Stimulated activated CD4-positive, alpha-beta T cell treated with anti-CD3 and anti-CD28 coated beads, Interleukin-2, amount 100 ng/mL, for 48 hours (primary cell): Measurements from ENCODE around the gene OMP.
A peak's percentile ranks its signal among the peaks of the same experiment; 100 is the strongest.
"Not testable (repeated sequence)": the region's sequence is repeated elsewhere in the genome, so short reads cannot be mapped to it uniquely, and the experiment has no call there.

Experiments used
- DNase-seq, 2 donors: peaks; one replicate each; pipeline ENCODE4 v3.0.0-alpha.2; 2020

The OMP gene, protein sequence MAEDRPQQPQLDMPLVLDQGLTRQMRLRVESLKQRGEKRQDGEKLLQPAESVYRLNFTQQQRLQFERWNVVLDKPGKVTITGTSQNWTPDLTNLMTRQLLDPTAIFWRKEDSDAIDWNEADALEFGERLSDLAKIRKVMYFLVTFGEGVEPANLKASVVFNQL

DNA sequence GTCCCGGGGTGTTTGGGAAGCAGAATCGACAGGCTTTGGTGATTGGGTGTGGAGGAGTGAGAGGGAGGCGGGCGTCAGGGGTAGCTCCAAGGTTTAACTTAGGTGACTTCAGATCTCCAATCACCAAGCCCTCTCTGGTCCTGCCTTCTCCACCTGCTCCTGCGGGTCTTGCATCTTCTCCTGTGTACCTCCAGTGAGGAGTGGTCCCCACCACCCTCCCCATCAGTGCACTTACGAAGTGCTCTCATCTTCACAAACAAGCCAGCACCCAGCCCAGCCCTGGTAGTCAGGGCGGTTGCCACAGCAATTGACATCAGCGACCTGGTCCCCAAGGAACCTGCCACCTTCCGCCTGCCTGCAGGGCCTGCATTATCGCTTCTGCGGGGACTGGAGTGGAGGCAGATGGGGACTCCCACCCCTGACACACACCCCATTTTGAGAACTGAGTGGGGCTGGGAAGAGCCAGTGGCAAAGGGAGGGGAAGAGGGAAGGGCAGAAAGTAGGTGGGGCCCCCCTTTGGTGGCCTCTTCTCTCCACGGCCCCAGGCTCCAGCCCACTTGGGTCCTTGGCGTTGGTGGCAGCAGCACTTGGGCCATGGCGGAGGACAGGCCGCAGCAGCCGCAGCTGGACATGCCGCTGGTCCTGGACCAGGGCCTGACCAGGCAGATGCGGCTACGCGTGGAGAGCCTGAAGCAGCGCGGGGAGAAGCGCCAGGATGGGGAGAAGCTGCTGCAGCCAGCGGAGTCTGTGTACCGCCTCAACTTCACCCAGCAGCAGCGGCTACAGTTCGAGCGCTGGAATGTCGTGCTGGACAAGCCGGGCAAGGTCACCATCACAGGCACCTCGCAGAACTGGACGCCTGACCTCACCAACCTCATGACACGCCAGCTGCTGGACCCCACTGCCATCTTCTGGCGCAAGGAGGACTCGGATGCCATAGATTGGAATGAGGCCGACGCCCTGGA lies at the start of gene OMP:
Gene OMP, plus strand, starts transcription at position 595 of the 965 bp plus-strand sequence. Its CDS starts 0 bp downstream, at position 595.
- DNase-seq, result no peak

DNA sequence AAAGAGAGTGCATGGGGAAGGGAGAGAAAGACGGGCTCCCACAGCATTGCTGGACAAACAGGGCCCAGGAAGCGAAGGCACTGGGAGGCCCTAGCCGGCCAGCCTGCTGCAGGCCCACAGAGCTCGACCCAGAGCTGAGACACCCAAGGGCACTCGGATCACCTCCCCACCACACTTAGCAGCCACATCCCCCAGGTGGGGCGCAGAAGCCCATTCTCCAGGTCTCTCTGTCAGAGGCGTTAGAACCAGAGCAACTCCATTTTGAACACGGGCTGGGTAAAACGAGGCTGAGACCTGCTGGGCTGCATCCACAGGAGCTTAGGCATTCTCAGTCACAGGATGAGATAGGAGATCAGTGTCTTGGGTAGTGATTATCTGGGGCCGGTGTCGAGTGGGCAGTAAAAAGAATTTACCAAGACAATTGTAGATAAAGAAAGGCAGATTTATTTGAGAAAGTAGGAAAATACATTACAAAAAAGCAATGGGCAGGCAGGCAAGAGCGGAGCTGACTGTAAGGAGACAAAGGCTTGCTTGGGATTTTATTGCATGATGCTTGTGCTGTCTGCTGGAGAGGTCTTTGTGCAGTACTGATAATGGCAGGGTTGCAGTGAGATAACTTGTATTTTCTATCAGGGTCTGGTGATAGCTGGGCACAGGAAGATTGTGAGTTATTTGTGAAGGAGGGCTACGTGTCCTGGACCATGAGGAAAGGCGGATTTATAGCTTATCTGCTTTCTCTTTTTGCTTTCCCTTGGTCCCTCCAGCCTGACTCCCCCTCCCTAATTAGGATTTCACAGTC lies 49.2 kb upstream of the OMP start:
- DNase-seq, result no peak

GRCh38 chr11:77054084-77054483 lies 48.6 kb upstream of the OMP start:
- DNase-seq, result no peak

- no peak for DNase-seq
These were observed 47.5 kb upstream of the OMP start for GRCh38 chr11:77055101-77055561.

DNA sequence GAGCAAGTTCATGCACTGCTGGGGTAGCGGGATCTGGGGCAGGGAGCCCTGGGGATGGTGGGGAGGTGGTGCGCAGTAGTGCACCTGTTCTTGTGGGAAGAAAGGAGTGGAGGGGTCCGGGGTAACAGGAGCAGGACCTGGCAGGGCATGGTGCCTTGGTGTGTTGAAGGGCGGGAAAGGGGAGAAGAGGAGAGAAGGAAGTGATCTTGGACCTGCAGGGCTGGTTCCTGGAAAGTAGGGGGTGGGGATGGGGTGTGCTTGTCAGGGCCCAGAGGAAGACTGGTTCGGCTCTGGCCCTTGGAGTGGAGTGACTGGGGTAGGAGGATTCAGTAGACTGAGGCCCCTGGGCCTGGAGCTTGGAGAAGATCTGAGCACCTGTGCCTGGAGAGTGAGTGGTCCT lies 46.7 kb upstream of the OMP start:
- no peak for DNase-seq

DNA sequence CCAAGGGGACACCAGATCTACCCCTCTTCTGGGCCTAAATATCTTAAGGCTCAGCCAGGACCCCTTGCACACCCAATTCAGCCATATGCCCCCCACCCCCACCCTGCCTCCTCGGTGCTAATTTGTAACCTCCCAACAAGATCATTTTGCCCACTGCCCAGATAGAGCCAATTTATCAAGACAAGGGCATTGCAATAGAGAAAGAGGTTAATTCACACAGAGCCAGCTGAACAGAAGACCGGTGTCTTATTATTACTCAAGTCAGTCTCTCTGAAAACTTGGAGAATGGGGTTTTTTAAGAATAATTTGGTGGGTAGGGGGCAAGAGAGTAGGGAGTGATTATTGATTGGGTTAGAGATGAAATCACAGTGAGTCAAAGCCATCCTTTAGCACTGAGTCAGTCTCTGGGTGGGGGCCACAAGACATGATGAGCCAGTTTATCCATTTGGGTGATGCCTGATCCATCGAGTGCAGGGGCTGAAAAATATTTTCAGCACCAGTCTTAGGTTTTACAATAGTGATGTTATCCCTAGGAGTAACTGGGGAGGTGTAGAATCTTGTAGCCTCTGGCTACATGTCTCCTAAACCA lies 45.7 kb upstream of the OMP start:
- no peak for DNase-seq

DNA sequence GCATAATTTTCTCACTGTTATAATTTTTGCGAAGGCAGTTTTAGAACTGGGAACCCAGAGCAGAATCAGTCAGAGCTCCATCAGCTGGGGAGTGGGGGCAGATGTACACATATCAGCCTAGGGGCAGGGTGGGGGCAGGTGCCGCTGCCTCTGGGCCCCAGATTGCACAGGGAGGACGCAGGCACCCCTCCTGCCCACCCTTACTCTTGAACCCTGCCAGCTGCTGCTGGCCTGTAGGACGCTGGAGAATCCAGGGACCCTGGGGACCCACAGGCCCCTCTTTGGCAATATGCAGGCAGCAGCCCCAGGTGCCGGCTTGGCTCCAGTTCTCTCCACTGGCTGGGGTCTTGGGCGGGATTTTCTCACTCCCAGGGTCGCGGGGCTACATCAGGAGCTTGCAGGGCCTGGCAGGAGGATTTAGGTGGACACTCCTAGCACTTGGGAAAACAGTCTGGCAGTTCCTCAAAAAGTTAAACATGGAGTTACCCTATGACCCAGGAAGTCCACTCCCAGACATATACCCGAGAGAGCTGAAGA lies 44.6 kb upstream of the OMP start:
- no peak for DNase-seq

DNA sequence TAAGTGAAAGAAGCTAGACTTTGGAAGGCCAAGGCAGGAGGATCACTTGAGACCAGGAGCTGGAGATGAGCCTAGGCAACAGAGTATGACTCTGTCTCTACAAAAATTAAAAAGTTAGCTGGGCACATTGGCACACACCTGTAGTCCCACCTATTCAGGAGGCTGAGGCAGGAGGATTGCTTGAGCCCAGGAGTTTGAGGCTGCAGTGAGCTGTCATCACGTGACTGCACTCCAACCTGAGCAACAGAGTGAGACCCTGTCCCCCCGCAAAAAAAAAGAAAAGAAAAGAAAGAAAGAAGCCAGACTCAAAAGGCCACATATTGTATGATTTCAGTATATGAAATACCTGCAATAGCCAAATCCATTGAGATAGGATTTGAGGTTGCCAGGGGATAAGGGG lies 43.7 kb upstream of the OMP start:
- no peak for DNase-seq

GRCh38 chr11:77059806-77060205 lies 42.8 kb upstream of the OMP start:
- DNase-seq, result no peak

- DNase-seq, result no peak
These were observed 42.4 kb upstream of the OMP start for GRCh38 chr11:77060234-77060633.

DNA sequence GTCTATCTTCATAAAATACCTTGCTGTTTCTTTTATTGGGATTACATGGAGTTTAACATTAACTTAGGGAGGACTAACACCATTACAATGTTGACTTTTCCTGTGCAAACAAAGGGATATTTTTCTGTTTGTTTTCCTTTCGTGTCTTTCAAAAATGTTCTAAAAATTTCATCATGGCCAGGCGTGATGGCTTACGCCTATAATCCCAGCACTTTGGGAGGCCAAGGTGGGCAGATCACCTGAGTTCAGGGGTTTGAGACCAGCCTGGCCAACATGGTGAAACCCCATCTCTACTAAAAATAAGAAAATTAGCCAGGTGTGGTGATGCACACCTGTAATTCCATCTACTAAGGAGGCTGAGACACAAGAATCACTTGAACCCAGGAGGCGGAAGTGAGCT lies 41.4 kb upstream of the OMP start:
- not testable (repeated sequence) for DNase-seq

DNA sequence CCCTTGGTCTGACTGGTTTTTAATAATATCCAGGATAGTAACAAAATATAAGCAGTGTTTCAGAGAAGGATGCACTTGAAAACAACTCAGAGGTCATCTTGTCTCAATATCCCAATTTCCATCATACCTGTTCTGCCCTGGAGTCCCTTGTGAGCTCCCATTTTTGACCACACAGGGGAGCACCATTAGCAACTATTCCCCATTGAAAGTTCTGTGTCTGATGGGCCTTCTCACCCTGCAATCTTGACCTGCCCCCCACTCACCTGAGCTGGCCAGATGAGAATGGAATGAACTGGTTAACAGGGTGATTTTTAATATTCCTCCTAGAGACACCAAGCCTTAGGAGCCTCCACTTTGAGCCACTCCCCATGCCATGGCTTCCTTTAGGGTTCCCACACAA lies 39.7 kb upstream of the OMP start:
- no peak for DNase-seq

GRCh38 chr11:77063407-77063806 lies 39.2 kb upstream of the OMP start:
- no peak for DNase-seq

DNA sequence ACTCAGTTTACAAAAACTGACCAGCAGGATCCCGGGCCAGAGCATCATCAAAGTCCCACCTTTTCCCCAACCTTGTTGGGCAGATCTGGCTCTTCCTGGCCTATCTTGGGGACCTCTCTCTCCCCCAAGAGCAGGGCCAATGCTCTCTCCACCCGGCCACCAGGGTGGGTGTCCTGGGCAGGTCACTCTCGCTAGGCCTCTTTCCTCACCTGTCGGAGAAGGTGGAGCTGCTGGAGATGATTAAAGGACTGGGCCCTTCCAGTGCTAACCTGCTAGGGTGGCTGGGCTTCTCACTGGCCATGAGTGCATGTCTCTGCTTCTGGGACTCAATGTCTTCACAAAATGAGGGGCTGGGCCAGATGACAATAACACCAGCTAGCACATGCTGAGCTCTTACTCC lies 38.8 kb upstream of the OMP start:
- no peak for DNase-seq

DNA sequence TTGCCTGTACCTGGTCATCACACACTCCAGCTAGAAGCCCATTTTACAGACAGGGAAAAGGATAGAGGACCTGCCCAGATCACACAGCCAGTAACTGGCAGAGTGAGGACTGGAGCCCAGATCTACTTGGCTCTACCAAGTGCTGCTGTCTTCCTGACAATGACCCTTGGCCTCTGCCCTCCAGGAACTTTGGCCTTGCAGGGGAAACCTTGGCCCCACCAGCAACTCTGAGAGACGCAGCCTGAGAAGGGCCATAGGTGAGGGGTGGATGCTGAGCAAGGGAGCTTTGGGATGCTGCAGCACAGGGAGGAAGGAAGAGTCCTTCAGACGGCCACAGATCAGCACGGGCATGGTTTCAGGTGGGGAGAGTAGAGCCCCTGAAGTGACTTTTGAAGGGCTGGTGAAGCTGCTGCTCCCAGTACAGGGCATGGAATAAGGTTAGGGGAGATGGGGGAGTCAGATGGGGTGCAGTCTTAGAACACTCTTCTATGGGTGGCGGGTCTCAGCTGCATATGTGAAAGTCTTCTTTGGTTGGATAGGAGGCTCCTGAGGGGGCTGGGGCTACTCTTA lies 37.9 kb upstream of the OMP start:
- DNase-seq, result no peak

DNA sequence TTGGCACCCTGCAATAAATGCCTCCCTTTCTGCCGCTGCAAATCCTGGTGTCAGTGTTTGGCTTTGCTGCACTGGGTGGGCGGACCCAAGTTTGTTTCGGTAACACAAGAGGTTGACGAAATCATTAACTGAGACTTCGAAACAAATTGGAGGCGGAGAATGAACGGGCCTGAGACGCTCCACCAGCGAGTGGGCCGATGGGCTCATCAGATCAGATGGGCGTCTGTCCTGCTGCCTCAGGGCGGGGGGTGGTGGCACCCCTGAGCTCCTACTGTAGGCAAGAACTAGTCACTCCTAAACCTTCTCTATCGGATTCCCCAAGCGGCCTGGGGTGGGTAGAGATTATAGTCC lies 36.8 kb upstream of the OMP start:
- no peak for DNase-seq

GRCh38 chr11:77066229-77067042 lies 36.2 kb upstream of the OMP start, which contains the start of gene CAPN5:
Gene CAPN5 (plus strand): TSS chr11:77066971. CDS start chr11:77084887, 17,916 bp downstream.
- peak; percentile 80 to 86 for DNase-seq

- no peak for DNase-seq
These were observed 34.7 kb upstream of the OMP start for GRCh38 chr11:77067861-77068443.

- DNase-seq, result no peak
These were observed 33.9 kb upstream of the OMP start for GRCh38 chr11:77068457-77069335.
